ENCODE data around the gene ACP4.
A peak's percentile ranks its signal among the peaks of the same experiment; 100 is the strongest.
"Not testable (repeated sequence)": the region's sequence is repeated elsewhere in the genome, so short reads cannot be mapped to it uniquely, and the experiment has no call there.

The ACP4 gene

DNA sequence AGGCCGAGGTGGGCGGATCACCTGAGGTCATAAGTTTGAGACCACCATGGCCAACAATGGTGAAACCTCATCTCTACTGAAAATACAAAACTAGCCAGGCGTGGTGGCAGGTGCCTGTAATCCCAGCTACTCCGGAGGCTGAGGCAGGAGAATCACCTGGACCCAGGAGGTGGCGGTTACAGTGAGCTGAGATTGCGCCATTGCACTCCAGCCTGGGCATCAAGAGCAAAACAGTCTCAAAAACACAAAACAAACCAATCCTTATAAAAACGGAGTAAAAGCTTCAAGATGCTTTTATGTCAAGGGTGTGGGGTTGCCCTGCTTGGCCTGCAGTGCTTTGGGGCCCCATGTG lies 7.2 kb downstream of the ACP4 start:
- DNase-seq (ENCODE audit: low read depth), result no peak

- no peak for DNase-seq (ENCODE audit: low read depth)
Observed at GRCh38 chr19:50797781-50798658, 7.8 kb downstream of the ACP4 start.

GRCh38 chr19:50798659-50799546 lies 8.7 kb downstream of the ACP4 start:
- no peak for DNase-seq (ENCODE audit: low read depth)

GRCh38 chr19:50799547-50799851 lies 9.3 kb downstream of the ACP4 start:
- DNase-seq (ENCODE audit: low read depth), result no peak

- no peak for DNase-seq (ENCODE audit: low read depth)
Observed at GRCh38 chr19:50801107-50801506, 10.9 kb downstream of the ACP4 start.

GRCh38 chr19:50803633-50804419 lies 13.6 kb downstream of the ACP4 start:
- no peak for DNase-seq (ENCODE audit: low read depth)

DNA sequence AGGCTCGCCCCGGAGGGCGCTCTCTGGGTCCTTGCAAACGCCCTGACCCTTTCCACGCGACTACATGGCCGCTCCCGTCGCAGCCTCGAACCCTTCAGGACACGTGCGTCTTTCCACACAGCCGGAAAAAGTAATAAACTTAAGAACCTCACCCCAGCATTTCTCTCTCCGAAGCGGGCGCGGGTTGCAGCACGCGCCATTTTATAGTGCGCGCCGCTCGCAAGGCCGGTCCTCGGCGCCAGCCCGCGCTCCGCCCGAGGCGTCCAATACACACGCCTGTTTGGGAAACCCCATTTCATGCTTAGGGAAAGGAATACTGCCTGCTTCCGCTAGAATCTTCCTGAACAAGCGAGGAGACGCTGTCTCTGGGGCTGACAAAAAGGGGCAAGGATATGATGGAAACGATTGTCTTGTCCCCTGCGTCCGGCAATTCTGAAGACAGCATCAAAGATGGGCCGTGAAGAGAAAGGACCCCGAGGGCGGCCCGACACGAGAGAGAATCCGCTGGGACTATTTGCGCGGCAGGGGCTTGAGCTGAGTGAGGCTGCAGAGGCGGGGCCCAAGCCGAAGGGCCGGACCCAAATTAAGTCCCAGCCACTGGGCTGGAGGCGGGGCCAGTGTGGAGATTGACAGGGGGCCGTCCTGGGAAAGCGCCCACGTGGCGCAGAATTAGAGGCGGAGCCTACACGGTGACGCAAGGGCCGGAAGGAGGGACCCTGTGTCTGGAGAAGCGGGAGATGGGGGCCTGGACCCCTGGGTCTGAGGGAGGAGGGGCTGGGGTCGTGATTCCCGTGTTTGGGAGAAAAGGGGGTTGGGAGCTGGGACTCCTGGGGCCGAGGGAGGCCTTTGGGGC lies 14.4 kb downstream of the ACP4 start:
- peak; percentile 91 for DNase-seq (ENCODE audit: low read depth)

DNA sequence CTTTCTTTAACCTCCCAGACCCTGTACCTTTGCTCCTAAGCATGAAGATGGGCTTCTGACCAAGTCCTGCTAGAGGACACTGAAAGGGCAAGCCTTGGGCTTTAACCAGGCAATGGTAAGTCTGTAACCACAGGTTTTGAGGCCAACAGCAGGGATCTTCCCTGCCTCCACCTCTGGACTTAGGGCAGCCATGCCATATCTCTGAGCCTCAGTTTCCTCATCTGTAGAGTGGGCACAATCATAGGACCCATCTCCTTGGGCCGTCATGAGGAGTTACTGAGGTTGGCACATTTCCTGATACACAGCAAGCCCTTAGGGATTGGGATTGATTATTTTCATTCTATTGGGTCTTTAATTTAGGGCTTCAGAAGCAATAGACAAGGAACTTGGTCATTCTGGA lies 18.6 kb downstream of the ACP4 start:
- no peak for DNase-seq (ENCODE audit: low read depth)

- not testable (repeated sequence) for DNase-seq (ENCODE audit: low read depth)
Observed at GRCh38 chr19:50811622-50812238, 21.5 kb downstream of the ACP4 start.

GRCh38 chr19:50812474-50812873 lies 22.3 kb downstream of the ACP4 start:
- no peak for DNase-seq (ENCODE audit: low read depth)

DNA sequence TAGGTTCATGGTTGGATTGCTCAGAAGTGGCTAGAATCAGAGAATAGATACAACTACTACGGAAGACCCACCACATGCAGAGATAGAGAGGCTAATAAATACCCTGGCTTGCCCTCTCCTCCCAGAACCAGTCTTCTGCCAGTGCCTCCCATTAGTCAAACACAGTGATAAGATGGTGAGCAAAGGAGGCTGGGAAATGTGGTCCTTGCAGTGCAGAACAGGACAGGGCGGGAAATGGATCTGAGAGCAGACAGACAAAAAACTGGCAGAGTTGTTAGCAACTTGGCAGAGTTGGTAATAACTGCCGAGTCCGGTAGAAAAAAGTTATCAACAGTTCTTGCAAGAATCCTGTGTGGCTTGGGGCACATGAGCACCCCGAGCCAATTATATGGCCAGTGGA lies 24.7 kb downstream of the ACP4 start:
- no peak for DNase-seq (ENCODE audit: low read depth)

GRCh38 chr19:50815439-50815838 lies 25.2 kb downstream of the ACP4 start:
- DNase-seq (ENCODE audit: low read depth), result no peak

GRCh38 chr19:50817941-50818858 lies 28.0 kb downstream of the ACP4 start:
- DNase-seq (ENCODE audit: low read depth), result no peak

DNA sequence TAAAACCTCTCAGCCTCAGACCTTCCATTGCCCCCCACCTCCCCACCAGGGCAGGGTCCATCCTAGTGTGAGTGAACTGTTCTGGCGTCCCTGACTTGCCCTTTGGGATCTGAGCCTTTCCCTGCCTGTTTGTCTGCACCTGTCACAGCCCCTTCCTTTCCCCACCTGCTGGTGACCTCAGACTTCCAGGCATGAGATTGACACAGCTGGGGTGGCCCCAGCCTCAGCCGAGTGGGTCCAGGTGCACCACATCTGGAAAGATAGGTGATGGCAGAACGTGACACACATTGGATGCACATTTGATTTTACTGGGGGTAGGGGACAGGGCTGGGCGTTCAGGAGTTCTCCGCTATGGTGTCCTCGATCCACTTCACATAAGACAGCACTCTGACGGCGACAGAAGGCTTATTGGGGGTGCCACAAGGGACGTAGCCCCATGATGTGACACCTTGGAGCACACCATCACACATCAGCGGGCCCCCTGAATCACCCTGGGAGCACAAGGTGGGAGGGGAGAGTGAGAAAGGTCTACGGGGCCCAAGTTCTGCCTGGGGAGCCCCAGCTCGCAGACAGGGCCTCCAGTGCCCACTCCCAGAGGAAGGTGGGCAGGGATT lies 28.8 kb downstream of the ACP4 start:
- no peak for DNase-seq (ENCODE audit: low read depth)

GRCh38 chr19:50819636-50820035 lies 29.4 kb downstream of the ACP4 start:
- no peak for DNase-seq (ENCODE audit: low read depth)

- DNase-seq (ENCODE audit: low read depth), result no peak
Observed at GRCh38 chr19:50820086-50820485, 29.9 kb downstream of the ACP4 start.

DNA sequence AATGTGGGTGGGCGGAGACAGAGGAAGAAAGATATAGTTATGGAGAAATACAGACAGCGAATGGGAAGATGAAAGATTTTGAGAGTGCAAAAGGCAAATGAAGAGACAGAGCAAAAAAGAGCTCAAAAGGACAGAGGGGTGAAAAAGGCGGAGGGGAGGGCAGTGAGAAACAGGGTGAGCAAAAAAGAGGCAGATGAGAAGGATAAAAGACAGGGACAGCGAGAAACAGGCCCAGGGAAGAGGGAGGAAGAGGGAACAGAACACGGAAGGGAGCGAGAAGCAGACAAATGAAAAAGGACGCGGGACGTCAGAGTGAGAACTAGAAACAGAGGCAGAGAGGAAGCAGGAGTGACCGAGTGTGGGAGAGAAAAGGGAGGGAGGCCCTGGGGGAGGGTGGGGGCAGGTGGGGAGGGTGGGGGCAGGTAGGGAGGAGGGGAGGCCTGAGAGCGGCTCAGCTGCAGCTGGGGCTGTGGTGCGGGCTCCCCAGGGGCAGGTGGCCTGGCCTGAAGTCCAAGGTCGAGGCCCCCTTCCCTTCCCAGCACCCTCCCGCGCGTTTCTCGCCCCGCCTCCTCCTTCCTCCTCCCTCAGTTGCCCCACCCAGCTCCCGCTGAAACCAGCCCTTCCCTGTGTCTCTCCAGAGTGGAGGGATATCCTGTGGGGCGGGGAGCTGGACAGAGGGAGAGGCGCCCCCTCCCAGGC lies 30.5 kb downstream of the ACP4 start:
- no peak for DNase-seq (ENCODE audit: low read depth)

- DNase-seq (ENCODE audit: low read depth), result no peak
Observed at GRCh38 chr19:50821248-50821612, 31.0 kb downstream of the ACP4 start.

DNA sequence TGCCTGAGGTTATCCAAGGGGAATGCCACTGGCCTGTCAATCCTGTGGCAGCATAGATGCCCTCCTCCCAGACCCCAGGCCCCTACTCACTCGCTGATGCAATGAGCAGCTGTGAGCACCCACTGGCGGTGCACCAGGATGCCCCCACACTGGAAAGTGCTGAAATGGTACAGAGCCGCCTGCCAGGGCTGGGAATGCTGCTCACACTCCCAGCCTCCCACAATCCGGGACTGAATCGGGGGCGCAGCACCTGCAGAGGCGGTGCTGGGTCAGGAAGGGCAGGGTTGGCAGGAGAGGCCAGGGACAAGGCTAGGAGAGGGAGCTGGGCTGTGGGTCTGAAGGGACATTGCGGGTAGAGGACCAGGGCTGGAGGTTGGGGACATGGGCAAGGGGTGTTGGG lies 31.4 kb downstream of the ACP4 start:
- DNase-seq (ENCODE audit: low read depth), result no peak

Data from stimulated activated CD8-positive, alpha-beta memory T cell treated with anti-CD3 and anti-CD28 coated beads, Interleukin-15, amount 100 ng/mL, for 24 hours (primary cell).